DMS153 treated with DMSO at 0.1 percent for 48 hours (cell line): ENCODE data around the gene DGCR6L.
A peak's percentile ranks its signal among the peaks of the same experiment; 100 is the strongest.
"Not testable (repeated sequence)": the region's sequence is repeated elsewhere in the genome, so short reads cannot be mapped to it uniquely, and the experiment has no call there.

ENCODE experiments used
- DNase-seq: peaks from one replicate; lab custom pipeline; 2025; ENCODE audit not compliant: unreplicated experiment; lab: John Stamatoyannopoulos, UW

Gene DGCR6L

DNA sequence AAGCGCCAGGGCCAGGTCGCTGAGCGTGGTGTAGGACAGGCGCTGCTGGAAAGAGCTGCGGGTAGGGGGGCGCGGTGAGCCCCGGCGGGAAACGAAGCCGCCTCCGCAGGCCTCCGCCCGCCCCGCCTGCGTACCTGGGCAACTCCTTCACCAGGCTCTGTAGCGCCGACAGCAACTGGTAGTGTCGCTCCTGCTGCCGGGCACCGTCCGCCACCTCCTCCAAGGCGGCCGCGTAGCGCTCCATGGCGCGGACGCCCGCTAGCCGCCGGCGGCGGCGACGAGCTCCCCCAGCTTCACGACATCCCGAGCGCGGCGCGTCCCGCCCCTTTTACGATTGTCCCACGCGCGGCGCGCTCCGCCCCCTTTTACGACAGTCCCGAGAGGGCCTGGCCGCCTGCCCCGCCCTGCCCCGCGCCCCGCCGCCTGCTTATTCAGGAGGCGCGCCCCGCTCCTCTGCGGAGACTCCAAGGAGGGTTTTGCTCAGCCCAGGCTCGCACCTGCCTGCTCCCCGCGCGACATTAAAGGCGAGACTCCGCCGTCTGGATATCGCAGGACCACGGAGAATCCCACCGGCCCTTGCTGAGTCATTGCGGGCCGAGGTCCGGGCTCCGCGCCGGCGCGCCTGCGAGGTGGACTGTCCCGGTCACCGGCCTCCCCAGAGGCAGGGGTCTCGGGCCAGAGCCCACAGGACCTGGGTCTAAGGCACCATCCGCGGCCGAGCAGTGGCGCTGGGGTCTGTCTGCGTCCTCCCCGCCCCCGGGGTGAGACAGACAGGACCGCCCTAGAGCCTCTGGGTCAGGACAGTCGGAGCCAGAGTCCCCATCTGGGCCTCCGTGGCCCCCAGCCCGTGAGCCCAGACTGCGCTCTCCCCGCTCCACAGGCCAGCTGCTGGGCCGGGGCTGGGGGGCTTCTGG lies at the start of gene DGCR6L:
Gene DGCR6L (minus strand): TSS at position 316 of the 914 bp plus-strand sequence. CDS start 72 bp downstream, at position 244.
- DNase-seq, result peak; percentile 78

- not testable (repeated sequence) for DNase-seq
These were observed 49.0 kb upstream of the DGCR6L start for GRCh38 chr22:20368875-20369274.

DNA sequence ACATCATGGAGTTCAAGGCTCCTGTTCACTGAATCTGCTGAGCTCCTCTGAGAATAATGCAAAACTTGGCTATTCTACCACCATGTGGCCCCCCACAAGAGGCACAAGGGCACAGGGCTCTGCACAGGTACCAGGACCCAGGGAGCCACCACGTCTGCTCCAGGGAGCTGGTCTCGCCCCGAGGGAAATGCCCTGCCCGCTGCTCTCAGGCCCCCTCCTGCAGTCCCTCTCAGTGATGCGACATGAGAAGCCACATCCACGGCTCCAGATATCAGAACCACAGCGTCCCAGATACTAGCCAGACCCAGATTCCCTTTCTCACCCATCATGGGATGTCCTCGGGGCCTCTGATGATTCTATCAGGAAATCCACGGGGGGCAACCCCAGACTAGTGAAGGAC lies 47.0 kb upstream of the DGCR6L start:
- not testable (repeated sequence) for DNase-seq

DNA sequence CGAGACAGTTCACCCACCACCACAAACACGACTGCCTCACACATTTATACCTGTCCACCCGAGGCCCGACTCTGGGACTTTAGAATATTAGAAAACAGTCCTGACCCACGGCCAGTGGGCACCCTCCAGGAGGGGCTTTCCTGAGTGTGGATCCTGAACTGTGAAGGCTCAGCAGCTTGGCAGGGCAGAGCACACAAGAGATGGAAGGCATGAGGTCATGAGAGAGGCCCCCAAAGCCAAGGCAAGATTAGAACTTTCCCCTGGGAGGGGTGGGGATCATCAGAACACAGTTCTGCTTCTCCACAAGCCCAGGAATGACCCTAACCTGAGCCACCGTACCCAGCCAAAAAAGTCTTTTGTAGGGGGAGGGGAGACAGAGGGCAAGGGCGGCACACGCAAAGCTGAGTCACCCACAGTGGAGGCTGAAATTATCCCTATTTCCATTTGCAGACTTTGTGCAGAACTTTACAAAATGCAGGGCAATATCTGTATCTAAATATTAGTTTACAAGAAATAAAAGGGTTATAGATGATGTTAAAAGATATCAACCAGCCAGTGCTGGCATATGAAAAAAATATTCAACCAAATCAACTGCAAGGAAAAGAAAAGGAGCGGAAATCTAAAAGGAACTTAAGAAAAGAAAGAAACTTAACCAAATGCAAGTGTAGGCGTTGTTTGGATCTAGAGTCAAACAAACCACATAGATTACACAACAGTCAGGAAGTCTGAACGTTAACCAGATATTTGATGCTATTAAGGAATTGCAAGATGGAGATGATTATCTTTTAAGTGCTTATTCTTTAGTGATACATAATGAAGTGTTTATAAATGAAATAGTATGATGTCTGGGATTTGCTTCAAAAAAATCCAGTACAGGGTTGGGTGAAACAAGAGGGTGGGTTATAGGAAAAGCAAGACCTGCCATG lies 44.7 kb upstream of the DGCR6L start:
- DNase-seq, result not testable (repeated sequence)

- DNase-seq, result not testable (repeated sequence)
These were observed 42.5 kb upstream of the DGCR6L start for GRCh38 chr22:20362403-20362802.

GRCh38 chr22:20361752-20362229 lies 41.9 kb upstream of the DGCR6L start:
- not testable (repeated sequence) for DNase-seq

DNA sequence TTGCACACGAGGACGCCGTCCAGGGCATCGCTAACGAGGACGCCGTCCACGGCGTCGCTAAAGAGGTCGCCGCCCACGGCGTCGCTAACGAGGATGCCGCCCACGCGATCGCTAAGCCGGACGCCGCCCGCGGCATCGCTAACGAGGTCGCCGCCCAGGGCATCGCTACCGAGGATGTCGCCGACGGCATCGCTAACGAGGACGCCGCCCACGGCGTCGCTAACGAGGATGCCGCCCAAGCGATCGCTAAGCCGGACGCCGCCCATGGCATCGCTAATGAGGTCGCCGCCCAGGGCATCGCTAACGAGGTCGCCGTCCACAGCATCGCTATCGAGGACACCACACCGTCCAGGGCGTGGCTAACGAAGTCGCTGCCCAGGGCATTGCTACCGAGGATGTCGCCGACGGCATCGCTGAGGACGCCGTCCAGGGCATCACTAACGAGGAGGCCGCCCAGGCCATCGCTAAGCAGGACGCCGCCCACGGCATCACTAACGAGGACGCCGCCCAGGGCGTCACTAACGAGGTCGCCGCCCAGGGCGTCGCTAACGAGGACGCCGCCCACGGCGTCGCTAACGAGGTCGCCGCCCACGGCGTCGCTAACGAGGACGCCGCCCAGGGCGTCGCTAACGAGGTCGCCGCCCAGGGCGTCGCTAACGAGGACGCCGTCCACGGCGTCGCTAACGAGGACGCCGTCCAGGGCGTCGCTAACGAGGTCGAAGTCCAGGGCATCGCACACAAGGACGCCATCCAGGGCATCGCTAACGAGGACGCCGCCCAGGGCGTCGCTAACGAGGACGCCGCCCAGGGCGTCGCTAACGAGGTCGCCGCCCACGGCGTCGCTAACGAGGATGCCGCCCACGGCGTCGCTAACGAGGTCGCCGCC lies 41.2 kb upstream of the DGCR6L start:
- DNase-seq, result not testable (repeated sequence)

DNA sequence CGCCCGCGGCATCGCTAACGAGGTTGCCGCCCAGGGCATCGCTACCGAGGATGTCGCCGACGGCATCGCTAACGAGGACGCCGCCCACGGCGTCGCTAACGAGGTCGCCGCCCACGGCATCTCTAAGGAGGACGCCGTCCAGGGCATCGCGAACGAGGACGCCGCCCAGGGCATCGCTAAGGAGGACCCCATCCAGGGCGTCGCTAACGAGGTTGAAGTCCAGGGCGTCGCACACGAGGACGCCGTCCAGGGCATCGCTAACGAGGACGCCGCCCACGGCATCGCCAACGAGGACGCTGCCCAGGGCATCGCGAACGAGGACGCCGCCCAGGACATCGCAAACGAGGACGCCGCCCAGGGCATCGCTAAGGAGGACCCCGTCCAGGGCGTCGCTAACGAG lies 40.4 kb upstream of the DGCR6L start:
- not testable (repeated sequence) for DNase-seq

GRCh38 chr22:20358503-20359239 lies 38.8 kb upstream of the DGCR6L start:
- DNase-seq, result not testable (repeated sequence)

DNA sequence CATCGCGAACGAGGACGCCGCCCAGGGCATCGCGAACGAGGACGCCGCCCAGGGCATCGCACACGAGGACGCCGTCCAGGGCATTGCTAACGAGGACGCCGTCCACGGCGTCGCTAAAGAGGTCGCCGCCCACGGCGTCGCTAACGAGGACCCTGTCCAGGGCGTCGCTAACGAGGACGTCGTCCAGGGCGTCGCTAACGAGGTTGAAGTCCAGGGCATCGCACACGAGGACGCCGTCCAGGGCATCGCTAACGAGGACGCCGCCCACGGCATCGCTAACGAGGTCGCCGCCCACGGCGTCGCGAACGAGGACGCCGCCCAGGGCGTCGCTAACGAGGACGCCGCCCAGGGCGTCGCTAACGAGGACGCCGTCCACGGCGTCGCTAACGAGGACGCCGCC lies 38.1 kb upstream of the DGCR6L start:
- DNase-seq, result not testable (repeated sequence)

GRCh38 chr22:20356906-20357305 lies 37.0 kb upstream of the DGCR6L start:
- not testable (repeated sequence) for DNase-seq

DNA sequence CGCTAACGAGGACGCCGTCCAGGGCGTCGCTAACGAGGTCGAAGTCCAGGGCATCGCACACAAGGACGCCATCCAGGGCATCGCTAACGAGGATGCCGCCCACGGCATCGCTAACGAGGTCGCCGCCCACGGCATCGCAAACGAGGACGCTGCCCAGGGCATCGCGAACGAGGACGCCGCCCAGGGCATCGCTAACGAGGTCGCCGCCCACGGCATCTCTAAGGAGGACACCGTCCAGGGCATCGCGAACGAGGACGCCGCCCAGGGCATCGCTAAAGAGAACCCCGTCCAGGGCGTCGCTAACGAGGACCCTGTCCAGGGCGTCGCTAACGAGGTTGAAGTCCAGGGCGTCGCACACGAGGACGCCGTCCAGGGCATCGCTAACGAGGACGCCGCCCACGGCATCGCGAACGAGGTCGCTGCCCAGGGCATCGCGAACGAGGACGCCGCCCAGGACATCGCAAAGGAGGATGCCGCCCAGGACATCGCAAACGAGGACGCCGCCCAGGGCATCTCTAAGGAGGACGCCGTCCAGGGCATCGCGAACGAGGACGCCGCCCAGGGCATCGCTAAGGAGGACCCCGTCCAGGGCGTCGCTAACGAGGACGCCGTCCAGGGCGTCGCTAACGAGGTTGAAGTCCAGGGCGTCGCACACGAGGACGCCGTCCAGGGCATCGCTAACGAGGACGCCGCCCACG lies 36.2 kb upstream of the DGCR6L start:
- not testable (repeated sequence) for DNase-seq

DNA sequence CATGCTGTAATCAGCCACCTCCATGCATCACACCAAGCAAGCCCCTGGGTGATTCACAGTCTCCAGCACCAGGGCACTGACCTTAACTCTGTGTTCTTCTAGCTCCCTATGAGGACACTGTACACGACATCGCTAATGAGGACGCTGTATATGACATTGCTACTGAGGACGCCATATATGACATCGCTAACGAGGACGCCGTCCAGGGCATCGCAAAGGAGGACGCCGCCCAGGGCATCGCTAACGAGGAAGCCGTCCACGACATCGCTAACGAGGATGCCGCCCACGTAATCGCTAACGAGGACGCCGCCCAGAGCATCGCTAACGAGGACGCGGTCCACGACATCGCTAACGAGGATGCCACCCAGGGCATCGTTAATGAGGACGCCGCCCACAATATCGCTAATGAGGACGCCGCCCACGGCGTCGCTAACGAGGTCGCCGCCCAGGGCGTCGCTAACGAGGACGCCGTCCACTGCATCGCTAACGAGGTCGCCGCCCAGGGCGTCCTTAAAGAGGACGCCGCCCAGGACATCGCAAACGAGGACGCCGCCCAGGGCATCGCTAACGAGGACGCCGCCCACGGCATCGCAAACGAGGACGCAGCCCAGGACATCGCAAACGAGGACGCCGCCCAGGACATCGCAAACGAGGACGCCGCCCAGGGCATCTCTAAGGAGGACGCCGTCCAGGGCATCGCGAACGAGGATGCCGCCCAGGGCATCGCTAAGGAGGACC lies 34.5 kb upstream of the DGCR6L start:
- no peak for DNase-seq

- DNase-seq, result not testable (repeated sequence)
These were observed 32.7 kb upstream of the DGCR6L start for GRCh38 chr22:20352536-20352935.

DNA sequence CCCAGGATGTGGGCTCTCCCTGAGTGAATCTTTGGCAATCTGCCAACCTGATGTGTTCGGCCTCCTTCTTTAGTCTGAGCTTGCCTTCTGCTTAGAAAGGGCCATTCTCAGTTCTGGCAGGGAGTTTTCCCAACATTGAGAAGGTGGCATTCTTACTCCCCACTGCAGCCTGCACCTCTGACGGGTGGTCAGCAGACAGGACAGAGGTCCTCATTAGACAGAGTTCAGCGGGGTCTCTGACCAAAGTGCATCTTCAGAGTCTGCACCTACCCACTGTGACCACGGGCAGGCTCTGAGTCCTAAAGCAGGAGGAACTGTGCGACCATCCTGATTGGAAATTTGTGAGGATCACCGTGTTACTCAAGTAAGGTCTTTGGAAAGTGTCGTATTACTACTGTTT lies 26.7 kb upstream of the DGCR6L start:
- DNase-seq, result not testable (repeated sequence)

- not testable (repeated sequence) for DNase-seq
These were observed 18.4 kb upstream of the DGCR6L start for GRCh38 chr22:20338291-20338690.

- DNase-seq, result not testable (repeated sequence)
These were observed 17.9 kb upstream of the DGCR6L start for GRCh38 chr22:20337807-20338206.

DNA sequence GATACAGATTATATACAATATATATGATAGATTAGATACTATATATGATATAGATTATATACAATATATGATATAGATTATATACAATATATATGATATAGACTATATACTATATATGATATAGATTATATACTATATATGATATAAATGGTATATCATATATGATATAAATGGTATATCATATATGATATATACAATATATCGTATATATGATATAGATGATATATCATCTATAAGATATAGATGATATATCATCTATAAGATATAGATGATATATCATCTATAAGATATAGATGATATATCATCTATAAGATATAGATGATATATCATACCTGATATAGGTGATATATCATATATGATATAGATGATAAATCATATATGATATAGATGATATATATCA lies 16.7 kb upstream of the DGCR6L start:
- DNase-seq, result not testable (repeated sequence)
